Trophoblast cell (in vitro differentiated cells and primary cell): ENCODE data around the gene GYS1.

Experiments
- DNase-seq, 2 donors: peaks; one replicate each; pipeline ENCODE4 v3.0.0-alpha.2; 2016
- H2AFZ ChIP-seq: 2 replicates; pipeline ENCODE4 v1.6.1; 2013; ENCODE audit warnings: low read length, moderate library complexity, mild to moderate bottlenecking; ENCODE audit not compliant: insufficient read depth, poor library complexity
- H2AK5ac ChIP-seq: 2 replicates; pipeline ENCODE4 v1.6.1; 2013; ENCODE audit warnings: mild to moderate bottlenecking, low read length
- H2BK120ac ChIP-seq: 2 replicates; pipeline ENCODE4 v1.6.1; 2013; ENCODE audit warnings: low read length, mild to moderate bottlenecking, moderate library complexity; ENCODE audit not compliant: insufficient read depth, poor library complexity
- H2BK12ac ChIP-seq: 2 replicates; pipeline ENCODE4 v1.6.1; 2013; ENCODE audit warnings: mild to moderate bottlenecking, low read length, moderate library complexity
- H2BK5ac ChIP-seq: 2 replicates; pipeline ENCODE4 v1.6.1; 2013; ENCODE audit warnings: low read length, low read depth, moderate library complexity, mild to moderate bottlenecking; ENCODE audit not compliant: poor library complexity
- H3K14ac ChIP-seq: 2 replicates; pipeline ENCODE4 v1.6.1; 2013; ENCODE audit warnings: mild to moderate bottlenecking, low read length
- H3K18ac ChIP-seq: 2 replicates; pipeline ENCODE4 v1.6.1; 2013; ENCODE audit warnings: mild to moderate bottlenecking, low read length
- H3K23ac ChIP-seq: 2 replicates; pipeline ENCODE4 v1.6.1; 2013; ENCODE audit warnings: low read length
- H3K27ac ChIP-seq: 2 replicates; pipeline ENCODE4 v1.5.1; 2013; ENCODE audit warnings: low read depth, mild to moderate bottlenecking, inconsistent platforms, low read length, moderate library complexity
- H3K27me3 ChIP-seq: 2 replicates; pipeline ENCODE4 v1.6.1; 2013; ENCODE audit warnings: inconsistent platforms, mild to moderate bottlenecking, low read length, moderate library complexity; ENCODE audit not compliant: insufficient read depth
- H3K36me3 ChIP-seq, 2 experiments: 1 replicate in 1 of 2; 2 replicates in 1 of 2; pipeline ENCODE4 v1.6.1; 2013; ENCODE audit warnings: low read length in 2 of 2, mild to moderate bottlenecking in 2 of 2, moderate library complexity in 1 of 2; ENCODE audit not compliant: insufficient read depth in 2 of 2, control insufficient read depth in 1 of 2
- H3K4ac ChIP-seq: 2 replicates; pipeline ENCODE4 v1.6.1; 2013; ENCODE audit warnings: low read depth, mild to moderate bottlenecking, low read length, moderate library complexity
- H3K4me1 ChIP-seq, 2 experiments: 1 replicate in 1 of 2; 2 replicates in 1 of 2; pipeline ENCODE4 v1.6.1; 2013; ENCODE audit warnings: low read length in 2 of 2, mild to moderate bottlenecking in 2 of 2, moderate library complexity in 1 of 2; ENCODE audit not compliant: insufficient read depth in 2 of 2, control insufficient read depth in 1 of 2
- H3K4me2 ChIP-seq: 2 replicates; pipeline ENCODE4 v1.6.1; 2013; ENCODE audit warnings: inconsistent platforms, mild to moderate bottlenecking, low read length, moderate library complexity
- H3K4me3 ChIP-seq: 2 replicates; pipeline ENCODE4 v1.5.1; 2013; ENCODE audit warnings: mild to moderate bottlenecking, low read depth, low read length, inconsistent platforms
- H3K79me1 ChIP-seq: one replicate; pipeline ENCODE4 v1.6.1; 2013; ENCODE audit warnings: low read length
- H3K79me2 ChIP-seq: 2 replicates; pipeline ENCODE4 v1.6.1; 2013; ENCODE audit warnings: low read length, mild to moderate bottlenecking; ENCODE audit not compliant: control insufficient read depth, insufficient read depth, poor library complexity
- H3K9ac ChIP-seq: 2 replicates; pipeline ENCODE4 v1.6.1; 2013; ENCODE audit warnings: mild to moderate bottlenecking, low read length
- H3K9me3 ChIP-seq: 2 replicates; pipeline ENCODE4 v1.6.1; 2013; ENCODE audit warnings: low read depth, mild to moderate bottlenecking, control low read depth, inconsistent platforms, low read length; ENCODE audit not compliant: insufficient read depth
- H4K12ac ChIP-seq: 2 replicates; pipeline ENCODE4 v1.6.1; 2013; ENCODE audit warnings: low read depth, mild to moderate bottlenecking, low read length, moderate library complexity
- H4K8ac ChIP-seq: 2 replicates; pipeline ENCODE4 v1.6.1; 2013; ENCODE audit warnings: low read depth, mild to moderate bottlenecking, low read length, moderate library complexity
- H4K91ac ChIP-seq: one replicate; pipeline ENCODE4 v1.6.1; 2013; ENCODE audit warnings: low read depth, mild to moderate bottlenecking, low read length, moderate library complexity
- WGBS: extraction: QIAGEN DNeasy Blood & Tissue Kit; methylation state at CpG from one replicate; pipeline ENCODE4 v1.1.7; 2013; ENCODE audit warnings: missing lambda C conversion rate; ENCODE audit not compliant: insufficient read length, insufficient coverage; ENCODE audit errors: extremely low coverage; 5-methylcytosine and 5-hydroxymethylcytosine counted together

Gene GYS1

GRCh38 chr19:48966541-48967345 lies 26.4 kb downstream of the GYS1 start:
- WGBS: no CpG with 5 or more reads among the region's 10 CpGs
- Histone ChIP-seq H4K12ac (no peak overlapping the region), H3K4me2 (peak overlapping the region; percentile 82), H3K27me3 (no peaks in the 10 kb centered on the region), H2AK5ac (no peak overlapping the region), H3K79me2 (peaks cover 16% of the 10 kb centered on the region), H3K36me3 (peaks cover 38 to 40% of the 10 kb centered on the region in 2 experiments), H2BK120ac (no peak overlapping the region), H3K27ac (peak overlapping the region; percentile 12), H3K18ac (no peak overlapping the region), H4K91ac (no peak overlapping the region), H3K9ac (no peak overlapping the region), H3K4me1 (peaks cover 25 to 28% of the 10 kb centered on the region in 2 experiments), H3K14ac (no peak overlapping the region), H2BK5ac (no peak overlapping the region), H3K23ac (no peak overlapping the region), H2BK12ac (no peak overlapping the region), H3K4ac (peak overlapping the region; percentile 21), H2AFZ (no peak overlapping the region), H3K4me3 (no peak overlapping the region), H4K8ac (no peak overlapping the region), H3K9me3 (no peaks in the 10 kb centered on the region), H3K79me1 (peaks cover 31% of the 10 kb centered on the region)
- DNase-seq: no peak

- Histone ChIP-seq H4K8ac (no peak overlapping the region), H3K9me3 (no peaks in the 10 kb centered on the region), H2BK5ac (no peak overlapping the region), H2BK120ac (no peak overlapping the region), H3K36me3 (peaks cover 38 to 43% of the 10 kb centered on the region in 2 experiments), H3K79me2 (peaks cover 16% of the 10 kb centered on the region), H3K4me2 (peak overlapping the region; percentile 82), H4K12ac (no peak overlapping the region), H3K27ac (peak overlapping the region; percentile 16), H3K18ac (peak overlapping the region; percentile 41), H3K4ac (peak overlapping the region; percentile 21), H3K4me1 (peaks cover 25 to 29% of the 10 kb centered on the region in 2 experiments), H2AK5ac (no peak overlapping the region), H3K9ac (peak overlapping the region; percentile 66), H3K79me1 (peaks cover 31% of the 10 kb centered on the region), H3K14ac (peak overlapping the region; percentile 51), H3K27me3 (no peaks in the 10 kb centered on the region), H3K23ac (no peak overlapping the region), H4K91ac (no peak overlapping the region), H3K4me3 (peak overlapping the region; percentile 89), H2BK12ac (no peak overlapping the region), H2AFZ (no peak overlapping the region)
- no CpG with 5 or more reads among the region's 36 CpGs for WGBS
- DNase-seq: peak; percentile 82 to 87
Observed at GRCh38 chr19:48965806-48966540, 27.1 kb downstream of the GYS1 start.

GRCh38 chr19:48965040-48965805 lies 27.9 kb downstream of the GYS1 start, which contains the start of gene FTL:
Gene FTL (plus strand): TSS chr19:48965309. CDS start chr19:48965508, 199 bp downstream.
- H3K23ac ChIP-seq: no peak within 1 kb of the TSS

More at GRCh38 chr19:48965040-48965805, 27.9 kb downstream of the GYS1 start, which contains the start of gene FTL:
- peaks cover 25 to 29% of the 10 kb centered on the region in 2 experiments for H3K4me1 ChIP-seq
- peak within 1 kb of the TSS; percentile 96 for H3K14ac ChIP-seq
- peak within 1 kb of the TSS; percentile 88 for H4K8ac ChIP-seq
- H3K9me3 ChIP-seq: no peaks in the 10 kb centered on the region
- H3K4me3 ChIP-seq: peak within 1 kb of the TSS; percentile 89
- H2AK5ac ChIP-seq: peak within 1 kb of the TSS; percentile 53
- H3K27me3 ChIP-seq: no peaks in the 10 kb centered on the region
- H2BK12ac ChIP-seq: peak within 1 kb of the TSS; percentile 67
- peak within 1 kb of the TSS; percentile 66 for H3K9ac ChIP-seq
- peak within 1 kb of the TSS; percentile 22 for H4K12ac ChIP-seq
- peaks cover 31 to 39% of the 10 kb centered on the region in 2 experiments for H3K36me3 ChIP-seq
- H2BK120ac ChIP-seq: peak within 1 kb of the TSS; percentile 97
- H2AFZ ChIP-seq: peak within 1 kb of the TSS; percentile 71
- peak within 1 kb of the TSS; percentile 91 for H3K4ac ChIP-seq
- H4K91ac ChIP-seq: peak within 1 kb of the TSS; percentile 99
- H3K79me2 ChIP-seq: peaks cover 16% of the 10 kb centered on the region
- peak within 1 kb of the TSS; percentile 95 for H3K18ac ChIP-seq
- peak within 1 kb of the TSS; percentile 82 for H3K4me2 ChIP-seq
- H2BK5ac ChIP-seq: peak within 1 kb of the TSS; percentile 78
- H3K27ac ChIP-seq: peak within 1 kb of the TSS; percentile 97
- peak; percentile 92 to 93 for DNase-seq
- peaks cover 31% of the 10 kb centered on the region for H3K79me1 ChIP-seq
- no CpG with 5 or more reads among the region's 52 CpGs for WGBS
